NCI-H128 (cell line): ENCODE measurements around the gene DST.

ENCODE experiments used
- DNase-seq: peaks from one replicate; lab custom pipeline; 2025; ENCODE audit not compliant: unreplicated experiment; lab: John Stamatoyannopoulos, UW

The DST gene

DNA sequence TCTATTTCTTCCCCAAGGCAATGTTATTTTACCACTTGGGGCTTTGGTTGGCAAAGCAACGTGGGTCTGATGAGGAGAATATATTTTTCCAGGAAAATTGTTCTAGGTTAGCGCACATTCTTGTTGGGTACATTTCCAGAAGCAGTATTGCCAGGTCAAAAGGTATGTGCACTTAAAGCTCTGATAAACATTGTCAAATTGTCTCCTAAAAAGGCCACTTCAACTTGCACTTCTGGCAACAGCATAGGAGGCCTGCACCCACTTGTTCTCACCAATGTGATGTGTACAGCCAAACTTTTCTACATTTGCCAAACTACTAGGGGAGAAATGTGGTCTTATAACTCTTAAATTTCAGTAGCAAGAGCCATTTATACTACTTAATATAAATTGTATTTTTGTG, 197.8 kb downstream of the DST start:
- no peak for DNase-seq

DNA sequence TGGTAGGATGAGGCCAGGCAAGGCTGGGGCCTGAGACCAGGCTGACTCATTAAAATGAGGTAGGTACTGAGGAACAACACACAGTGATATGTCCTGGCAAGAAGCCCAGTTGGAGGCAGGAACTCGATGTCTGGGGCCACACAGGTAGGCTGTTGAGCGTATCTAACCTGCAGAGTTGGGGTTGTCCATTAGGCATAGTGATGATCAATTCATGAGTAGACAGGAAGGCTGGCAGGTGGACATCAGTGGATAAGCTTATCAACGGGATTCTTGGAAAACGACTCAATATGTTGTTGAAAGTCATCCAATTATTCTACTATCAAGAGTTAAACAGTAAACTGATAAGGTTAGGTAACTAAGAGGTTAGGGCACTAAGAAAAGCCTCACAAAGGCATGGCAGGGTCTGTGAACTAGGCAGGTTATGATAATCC, 202.1 kb downstream of the DST start:
- no peak for DNase-seq

DNA sequence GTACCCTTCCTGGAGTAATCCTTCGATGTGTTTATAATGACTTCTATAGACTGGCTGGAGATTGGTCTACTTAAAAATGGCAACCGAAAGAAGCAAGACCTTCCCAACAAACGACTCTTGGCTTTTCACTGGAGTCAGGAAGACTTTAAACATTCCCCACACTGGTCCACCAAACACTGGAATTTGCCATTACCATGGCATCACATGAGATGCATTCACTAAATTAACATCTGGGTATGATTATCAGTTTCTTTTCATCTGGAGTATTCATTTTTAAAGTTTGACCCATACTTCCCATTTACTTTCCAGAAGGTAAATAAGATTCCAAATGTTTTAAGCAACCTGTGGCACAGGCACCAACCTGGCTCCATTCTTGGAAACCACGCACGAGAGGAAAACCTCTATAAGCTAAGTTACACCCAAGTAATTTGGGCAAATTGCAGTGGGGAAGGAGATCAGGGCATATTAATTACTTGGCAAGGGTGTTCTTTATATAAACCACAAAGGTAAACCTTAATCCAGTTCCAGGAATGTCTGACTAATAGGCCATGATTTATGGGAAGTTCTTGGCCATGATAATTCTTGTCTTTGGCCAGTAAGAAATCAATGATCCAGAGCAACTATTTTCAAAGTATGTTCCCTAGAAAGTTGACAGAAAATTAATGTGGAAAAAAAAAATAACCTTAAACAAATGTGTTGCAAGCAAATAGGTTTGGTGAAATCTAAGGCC, 205.4 kb downstream of the DST start:
- DNase-seq: no peak

DNA sequence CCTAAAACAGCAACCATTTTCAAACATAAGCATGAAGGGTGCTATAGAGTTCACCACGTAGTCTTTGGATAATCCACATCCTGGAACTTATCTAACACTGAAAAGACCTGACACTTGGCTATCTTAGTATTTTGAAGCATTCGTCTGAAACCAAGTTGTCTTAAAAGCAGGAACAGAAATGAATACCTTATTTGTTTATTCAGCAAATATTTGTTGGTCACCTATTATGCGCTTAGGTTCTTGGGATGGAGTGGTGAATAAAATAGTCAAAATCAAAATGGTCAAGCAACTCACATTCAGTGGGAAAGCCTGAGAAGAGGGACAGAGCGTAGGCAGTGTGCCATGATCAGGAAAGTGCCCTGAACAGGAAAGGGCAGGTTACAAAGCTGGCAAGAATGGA, 206.9 kb downstream of the DST start:
- no peak for DNase-seq

DNA sequence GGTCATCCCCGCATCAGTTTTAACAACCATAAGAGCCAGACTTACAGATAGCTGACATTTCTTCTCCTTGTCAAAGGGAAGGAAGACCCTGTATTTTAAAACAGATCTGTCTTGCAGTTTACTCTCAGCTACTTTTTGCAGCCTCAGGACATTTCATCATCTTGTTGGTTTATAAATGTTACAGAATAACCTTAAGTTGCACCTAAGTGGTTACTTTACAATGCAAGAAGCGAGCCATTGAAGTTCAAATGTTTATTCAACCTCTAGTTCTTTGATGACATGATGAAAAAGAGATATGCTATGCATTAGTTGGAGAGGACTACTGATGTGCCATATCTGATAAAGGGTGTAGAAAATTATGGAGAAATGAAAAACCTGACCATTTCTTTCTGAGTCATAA, 207.4 kb downstream of the DST start:
- DNase-seq: no peak

DNA sequence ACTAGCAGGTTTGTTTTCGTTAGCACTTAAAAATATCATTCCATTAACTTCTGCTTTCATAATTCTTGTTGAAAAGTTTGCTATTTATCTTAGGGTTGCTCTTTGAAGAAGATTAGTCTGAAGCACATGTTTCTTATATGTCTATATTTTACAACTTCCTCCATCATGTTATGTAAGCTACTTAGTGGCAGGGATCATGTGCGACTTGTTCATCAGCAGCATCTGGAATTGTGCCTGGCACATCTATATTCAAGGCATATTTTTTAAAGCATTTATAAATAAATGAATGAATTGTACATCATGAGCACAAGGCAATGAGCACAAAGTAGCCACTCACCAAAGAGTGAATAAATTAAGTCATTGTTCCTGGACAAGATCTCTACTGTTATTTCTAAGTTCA, 208.1 kb downstream of the DST start:
- no peak for DNase-seq

DNA sequence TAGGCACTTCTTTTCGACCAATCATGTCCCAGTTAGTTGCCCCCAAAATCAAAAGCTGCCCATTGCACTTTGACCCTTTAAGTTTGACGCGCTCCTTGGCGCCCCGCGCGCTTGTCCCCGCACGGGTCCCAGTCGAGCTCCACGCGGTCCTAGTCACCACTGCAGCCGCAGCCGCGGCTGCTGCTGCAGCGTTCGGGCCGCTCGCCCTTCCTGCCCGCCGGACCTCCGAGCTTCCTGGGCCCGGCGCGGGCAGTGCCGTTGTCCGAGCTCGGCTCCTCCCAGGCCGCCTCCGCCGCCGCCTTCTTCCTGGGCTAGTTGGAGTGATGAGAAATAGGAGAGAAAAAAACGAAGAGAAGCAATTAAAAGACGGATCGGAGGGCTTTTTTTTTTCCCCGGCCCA, 209.6 kb downstream of the DST start:
- no peak for DNase-seq

DNA sequence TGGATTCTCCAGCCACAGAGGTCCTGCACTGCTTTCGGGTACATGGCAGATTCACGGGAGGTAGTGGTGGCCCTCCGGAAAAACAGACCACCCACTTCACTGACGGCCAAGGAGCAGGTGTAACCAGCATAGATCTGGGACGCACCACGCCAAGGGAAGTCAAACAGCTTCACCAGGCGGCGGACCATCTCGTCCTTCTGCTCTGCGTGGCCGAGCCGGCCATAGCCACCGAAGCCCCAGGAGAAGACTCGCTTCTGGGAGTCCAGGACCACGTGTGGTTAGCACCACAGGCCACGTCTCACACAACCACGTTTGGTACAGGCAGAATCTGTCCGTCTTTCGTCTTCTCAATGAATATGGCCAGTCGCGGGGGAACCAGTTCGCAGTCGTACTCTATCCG, 210.5 kb downstream of the DST start:
- no peak for DNase-seq

DNA sequence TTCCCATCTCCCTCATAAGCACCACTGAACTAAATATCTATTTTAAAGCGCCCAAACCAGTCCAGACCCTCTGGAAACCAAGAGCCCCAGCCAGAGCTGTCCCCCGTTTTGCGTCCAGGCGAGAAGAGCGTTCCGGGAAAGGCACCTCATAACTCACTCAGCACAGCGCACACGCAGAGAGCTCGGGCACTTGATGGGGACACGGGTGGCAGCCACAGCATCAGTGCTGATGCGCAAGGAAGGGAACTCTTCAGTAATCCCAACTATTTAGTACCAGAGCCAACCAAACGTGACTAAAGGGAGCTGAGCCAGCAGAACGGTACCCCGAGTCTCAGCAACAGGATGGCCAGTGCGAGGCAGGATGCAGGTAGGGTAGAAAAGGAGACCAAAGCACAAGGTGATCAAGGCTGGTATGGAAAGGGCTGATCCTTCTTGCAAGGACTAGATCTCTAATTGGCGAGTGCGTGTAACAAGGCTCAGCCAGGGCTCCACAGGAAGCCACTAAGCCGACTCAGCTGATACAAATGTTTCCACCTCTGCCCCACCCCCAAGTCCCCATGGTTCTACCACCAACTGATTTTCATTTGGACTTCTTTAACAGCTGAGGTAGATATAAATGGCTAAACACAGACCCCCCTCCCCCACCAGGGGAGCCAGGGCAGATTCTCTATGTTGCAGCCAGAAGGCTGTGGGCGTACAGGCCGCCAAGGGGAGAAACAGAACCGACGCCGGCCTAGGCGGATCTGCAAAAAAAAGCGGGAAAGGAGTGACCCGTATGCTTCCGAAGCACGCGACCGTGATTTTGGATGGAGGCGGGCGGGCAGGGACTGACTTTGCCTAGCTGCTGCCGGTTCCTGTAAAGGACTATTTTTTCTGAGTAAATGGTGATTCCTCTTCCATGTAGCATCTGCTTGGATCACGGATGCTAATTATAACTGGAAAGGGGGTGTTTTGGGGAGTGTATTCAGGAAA, 211.8 kb downstream of the DST start:
- no peak for DNase-seq

DNA sequence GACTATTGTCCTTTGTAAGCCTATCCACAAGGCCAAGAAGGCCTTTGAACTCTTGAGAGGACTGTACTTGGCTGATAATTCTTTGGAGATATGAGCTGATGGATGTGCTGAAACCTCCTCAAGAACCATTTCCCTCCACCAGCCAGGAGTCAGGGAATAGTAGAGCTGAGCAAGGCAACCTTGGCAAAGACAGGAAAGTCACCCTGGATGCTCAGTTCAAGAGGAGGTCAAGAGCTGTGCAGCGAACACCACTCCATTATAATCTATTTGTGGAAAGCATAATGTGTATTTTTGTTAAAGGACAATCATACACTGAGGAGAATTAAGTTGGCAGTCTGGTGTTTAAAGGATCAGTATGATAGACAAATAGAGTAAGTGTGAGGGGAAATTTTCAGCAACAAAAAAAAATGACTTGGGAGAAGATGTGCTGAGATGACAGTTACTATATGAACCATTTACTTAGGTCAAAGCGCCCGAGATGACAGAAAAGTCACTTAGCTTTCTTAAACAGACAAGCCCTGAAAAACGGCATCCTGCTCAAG, 218.1 kb downstream of the DST start:
- no peak for DNase-seq

DNA sequence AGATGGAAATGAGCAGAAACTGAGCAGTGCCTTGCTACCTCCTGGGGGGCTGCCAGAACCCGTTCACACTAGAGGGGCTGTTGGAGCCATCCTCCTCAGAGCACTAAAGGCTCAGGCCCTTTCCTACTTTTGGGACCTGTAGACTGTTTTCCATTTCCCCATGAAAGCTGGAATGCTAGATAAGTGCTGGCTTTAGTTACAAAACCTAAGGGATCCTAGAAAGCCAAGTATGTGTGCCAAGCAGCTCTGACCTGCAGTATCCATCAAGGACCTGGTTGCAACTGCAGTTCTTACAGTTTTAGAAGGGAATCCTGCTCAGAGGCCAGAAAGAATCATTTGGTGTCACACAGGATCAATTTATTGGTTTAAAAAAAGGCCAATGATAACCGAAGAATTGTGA, 218.6 kb downstream of the DST start:
- no peak for DNase-seq

DNA sequence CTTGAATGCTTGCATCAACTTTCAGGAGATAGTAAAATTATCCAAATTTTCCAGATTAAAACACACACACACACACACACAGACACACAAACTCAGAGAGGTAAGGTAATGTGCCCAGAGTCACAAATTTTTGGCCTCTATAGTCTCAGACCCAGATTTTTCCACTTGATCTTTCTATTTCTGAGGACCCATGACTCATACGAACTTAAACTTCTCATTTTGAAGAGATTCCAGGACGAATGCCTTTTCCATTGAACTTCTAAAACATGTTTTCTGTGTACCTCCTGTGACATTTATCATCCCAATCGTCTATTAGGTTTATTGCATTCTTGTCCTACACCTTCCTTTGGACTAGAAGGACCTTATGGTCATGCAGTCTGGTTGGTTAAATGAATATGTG, 222.4 kb downstream of the DST start:
- DNase-seq: no peak

DNA sequence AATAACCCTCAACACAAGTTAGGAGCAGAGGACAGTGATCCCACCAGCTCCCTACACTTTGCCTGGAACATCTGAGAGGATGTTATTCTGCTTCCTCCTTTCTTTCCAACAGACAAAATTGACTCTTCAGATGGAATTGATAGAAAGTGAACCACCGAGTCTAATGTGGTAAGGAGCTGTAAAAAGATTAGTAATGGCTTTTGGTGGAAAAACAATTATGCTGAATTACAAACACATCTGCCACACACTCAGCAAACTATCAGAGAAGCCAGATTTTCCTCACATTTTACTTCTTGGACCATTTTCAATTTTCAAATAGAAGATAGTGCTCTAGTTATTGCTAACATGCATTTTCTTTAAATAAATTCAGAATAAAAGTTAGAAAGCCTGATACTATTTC, 223.5 kb downstream of the DST start:
- DNase-seq: no peak

DNA sequence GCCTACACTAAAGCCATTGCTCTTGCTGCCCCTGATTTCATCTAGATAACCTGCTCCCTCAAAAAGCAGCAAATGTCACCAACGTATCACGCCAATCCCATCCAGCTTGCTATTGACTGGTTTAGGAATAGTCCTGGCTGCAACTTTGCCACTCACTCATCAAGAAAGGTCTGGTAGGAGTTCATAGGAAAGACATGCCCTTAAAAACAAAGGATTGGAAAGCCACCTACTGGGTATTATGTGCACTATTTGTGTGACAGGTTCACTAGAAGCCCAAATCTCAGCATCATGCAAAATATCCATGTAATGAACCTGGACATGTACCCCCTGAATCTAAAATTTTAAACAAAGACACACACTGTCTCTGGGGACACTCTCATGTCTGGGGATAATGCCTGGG, 224.9 kb downstream of the DST start:
- DNase-seq: no peak

DNA sequence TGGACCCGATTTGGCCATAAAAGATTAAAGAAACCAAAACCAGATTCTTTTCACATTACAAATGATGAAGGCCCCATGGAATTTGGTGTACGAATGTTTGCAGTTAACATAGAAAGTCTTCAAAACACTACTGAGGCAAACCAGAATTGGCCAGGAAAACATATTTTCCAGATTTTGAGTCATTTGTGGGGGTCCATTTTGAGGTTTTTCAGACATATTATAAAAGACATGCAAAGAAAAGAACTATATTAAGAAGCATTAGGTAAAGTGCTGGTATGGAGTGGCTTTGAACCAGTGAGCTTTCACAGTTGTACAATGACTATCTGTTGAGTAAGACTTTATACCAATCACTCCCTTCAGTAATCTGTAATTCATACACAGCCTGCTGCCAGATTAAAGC, 226.4 kb downstream of the DST start:
- DNase-seq: no peak

DNA sequence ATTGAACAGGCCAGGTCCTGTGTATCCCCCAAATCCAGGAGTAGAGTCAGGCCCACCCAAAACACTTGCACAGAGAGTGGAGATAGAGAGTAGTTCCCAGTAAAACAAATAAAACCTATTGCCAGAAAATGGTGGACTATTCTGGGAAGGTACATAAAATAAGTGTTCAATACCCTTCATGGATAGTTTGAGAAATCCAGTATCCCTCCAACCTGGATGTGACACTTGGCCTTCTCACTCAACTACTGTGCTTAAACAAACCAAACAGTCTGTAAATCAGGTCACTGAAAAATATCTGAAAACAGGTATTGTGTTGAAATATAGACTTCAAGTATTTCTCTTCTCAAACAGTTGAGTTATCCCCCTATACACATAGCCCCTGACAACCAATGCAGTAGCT, 233.7 kb downstream of the DST start:
- no peak for DNase-seq
